NCI-H1092 (cell line): ENCODE measurements around the gene CDHR3.

Source experiments
- DNase-seq: peaks from one replicate; lab custom pipeline; 2025; lab: John Stamatoyannopoulos, UW

CDHR3 gene

DNA sequence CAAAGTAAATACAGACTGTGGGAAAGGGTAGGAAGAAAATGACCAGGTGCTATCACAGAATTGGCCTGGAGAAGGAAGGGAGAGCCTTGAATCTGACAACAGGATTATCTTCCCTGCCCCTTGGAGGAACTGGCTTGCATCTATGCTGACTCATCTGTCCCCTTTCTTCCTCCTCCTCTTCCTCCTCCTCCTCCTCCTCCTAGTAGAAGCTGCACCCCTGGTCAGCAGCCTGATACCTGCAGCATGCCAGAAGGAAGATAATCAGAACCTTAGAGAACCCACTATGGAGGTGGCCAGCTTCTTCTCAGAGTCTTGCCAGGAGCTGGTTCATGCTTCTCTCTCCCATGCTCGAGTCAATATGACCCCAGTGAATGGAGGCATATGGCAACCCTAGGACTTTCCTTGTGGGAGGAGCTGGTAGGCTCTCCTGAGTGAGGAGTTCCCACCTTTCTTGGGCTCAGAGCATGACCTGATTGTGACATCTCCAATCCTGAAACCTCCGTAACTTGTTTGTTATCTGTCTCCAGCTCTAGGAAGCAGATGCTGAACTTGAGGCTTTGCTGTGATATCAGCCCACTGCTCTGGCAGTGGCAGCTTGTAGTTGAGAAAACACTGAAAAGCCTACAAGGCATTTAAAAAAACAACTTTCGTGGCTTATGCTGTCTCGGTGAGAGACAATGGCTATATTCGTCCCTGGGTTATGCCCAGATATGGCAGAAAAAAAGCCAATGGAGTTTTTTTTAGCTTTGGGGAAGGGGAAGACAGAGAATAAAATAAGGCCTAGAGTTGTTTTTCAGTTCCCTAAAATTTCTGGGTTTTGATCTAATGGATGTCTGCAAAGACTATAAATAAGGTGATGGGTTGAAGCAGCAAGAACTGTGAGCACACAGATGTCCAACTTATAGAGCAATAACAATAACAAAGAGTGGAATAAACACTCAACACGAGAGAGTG, 60.6 kb downstream of the CDHR3 start:
- DNase-seq, result no peak

DNA sequence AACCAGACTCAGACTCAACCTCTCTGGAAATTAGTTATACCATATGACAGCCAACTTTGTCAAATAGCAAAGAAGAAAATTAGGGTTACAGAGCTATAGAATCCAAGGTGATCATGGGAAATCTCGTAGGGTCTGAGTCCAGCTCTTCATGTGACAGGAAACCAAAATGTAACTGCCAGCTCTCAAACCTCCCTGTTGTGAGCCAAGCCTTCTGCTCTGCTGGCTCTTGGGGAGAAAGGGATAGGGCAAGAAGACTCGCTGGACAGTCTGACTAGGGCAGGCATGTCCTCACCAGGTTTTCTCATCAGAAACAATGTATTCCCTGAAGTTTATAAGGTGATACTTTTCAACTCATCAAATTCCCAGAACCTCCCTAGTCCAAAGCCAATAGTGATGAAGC, 63.0 kb downstream of the CDHR3 start:
- DNase-seq, result no peak

DNA sequence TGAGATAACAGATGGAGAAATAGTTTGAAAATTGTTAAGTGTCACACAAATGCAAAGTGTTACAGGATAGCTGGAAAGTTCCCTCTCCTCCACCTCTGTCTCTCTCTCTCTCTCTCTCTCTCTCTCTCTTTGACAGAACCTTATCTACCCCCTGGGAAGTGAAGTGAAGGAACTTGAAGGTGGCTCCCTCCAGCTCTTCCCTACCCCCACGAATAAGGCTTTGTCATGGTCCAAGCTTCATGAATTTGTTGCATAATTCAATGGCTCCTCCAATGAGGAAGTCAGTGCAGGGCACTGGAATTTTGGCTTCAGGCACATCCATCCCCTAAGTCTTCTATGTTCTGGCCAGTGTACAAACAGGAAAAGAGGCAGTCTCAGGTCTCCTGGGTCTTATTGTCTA, 66.4 kb downstream of the CDHR3 start:
- DNase-seq, result no peak

DNA sequence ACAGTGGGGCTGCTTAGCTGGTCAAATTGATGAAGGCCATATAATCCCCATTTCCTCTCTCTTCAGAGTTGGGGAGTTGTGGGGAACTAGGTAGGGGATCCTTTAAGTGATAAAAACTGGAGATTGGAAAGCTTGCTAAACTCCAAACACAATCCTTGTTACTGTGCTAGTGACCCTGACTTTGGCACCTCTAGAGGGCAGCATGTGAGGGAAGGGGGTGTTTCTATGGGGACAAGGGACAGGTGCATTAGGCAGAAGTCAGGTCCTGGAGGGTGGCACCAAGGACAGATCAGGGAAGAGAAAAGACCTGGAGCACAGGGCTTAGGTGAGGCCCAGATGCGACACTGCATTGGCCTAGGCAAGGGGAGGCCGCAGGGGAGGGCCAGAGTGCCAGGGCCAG, 66.9 kb downstream of the CDHR3 start:
- DNase-seq, result no peak

- DNase-seq, result peak; percentile 78
Measured at GRCh38 chr7:106031300-106032035, 68.4 kb downstream of the CDHR3 start.

GRCh38 chr7:106032295-106032694, 69.2 kb downstream of the CDHR3 start:
- no peak for DNase-seq

GRCh38 chr7:106033735-106034134, 70.7 kb downstream of the CDHR3 start:
- DNase-seq, result no peak

DNA sequence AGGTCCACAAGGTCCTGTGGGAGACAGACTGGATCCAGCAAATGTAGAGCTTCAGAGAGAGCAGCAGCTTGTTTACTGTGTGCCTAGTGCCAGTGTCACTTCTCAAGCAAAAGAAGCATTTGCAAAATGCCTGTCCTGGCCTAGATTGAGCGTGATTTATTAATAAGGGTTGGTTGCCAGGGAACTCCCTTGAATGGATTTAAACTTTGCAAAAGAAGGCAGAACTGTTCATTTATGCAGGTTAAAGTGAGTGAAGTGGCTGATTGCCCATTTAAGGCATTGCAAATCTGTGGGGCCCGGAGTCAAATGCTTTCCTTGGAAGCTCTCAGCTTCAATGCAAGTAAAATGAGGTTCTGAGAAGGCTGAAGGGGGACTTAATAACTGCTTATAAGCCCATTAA, 71.3 kb downstream of the CDHR3 start:
- DNase-seq, result no peak

- no peak for DNase-seq
Measured at GRCh38 chr7:106035568-106035967, 72.5 kb downstream of the CDHR3 start.

DNA sequence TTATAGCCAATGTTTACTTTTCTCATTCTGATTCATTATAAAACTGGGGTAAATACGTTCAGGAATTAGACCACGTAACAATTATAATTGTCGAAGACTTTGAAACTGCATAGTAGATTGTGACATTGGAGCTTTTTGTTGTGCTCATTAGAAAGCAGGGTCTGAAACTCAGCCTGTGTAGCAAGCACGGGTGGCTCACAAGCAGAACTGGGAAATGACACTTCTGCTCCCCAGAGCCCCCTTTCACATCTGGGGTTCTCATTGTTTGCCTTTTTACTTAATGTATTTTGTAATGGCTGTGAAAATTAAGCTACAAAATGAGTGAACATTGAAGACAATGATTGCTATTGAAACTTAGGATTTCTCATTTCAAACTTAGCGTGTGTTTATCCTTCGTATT, 72.9 kb downstream of the CDHR3 start:
- no peak for DNase-seq

- no peak for DNase-seq
Measured at GRCh38 chr7:106037489-106038176, 74.6 kb downstream of the CDHR3 start.

- no peak for DNase-seq
Measured at GRCh38 chr7:106038289-106038688, 75.2 kb downstream of the CDHR3 start.

DNA sequence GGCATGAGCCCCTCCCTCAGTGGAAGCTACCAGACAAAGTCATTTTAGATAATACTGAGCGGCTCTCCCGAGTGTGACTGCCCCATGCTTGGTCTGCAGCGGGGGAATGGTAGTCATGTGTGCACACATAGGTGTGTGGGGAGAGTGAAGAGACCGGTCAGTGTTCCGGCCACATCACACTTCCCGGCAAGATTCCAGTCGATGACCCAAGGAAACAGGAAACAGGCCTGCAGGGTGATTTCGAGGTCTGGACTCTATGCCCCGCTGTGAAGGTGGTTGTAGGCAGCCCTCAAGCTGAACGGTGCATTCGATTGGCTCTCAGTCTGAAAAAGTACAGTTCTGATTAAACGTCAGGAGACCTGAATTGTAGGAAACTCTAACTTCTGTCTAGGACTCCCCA, 75.9 kb downstream of the CDHR3 start:
- no peak for DNase-seq

DNA sequence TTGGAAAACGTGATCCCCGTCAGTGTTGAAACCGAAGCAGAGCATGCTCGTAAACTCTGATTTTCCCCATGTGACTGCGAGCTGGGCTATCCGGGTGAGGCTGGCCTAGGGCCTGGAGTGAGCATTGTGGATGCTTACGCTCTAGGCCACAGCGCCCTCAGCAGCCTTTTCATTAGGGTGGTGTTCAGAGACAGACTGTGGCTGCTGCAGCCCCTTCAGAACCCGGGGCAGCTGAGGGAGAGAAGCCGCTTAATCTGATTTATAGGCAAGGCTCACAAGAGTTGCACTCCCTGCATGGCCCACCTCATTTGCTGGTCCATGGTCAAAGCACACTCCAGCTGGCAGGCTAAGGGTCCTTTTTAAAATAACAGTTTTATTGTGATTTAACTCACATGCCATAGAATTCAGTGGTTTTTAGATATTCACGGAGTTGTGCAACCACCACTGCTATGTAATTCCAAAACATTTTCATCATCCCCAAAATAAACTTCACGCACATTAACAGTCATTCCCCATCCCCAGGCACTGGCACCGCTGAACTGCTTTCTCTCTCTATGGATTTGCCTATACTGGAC, 76.5 kb downstream of the CDHR3 start:
- no peak for DNase-seq

GRCh38 chr7:106041140-106041717, 78.2 kb downstream of the CDHR3 start:
- peak; percentile 20 for DNase-seq

GRCh38 chr7:106042196-106042611, 79.1 kb downstream of the CDHR3 start:
- DNase-seq, result no peak

DNA sequence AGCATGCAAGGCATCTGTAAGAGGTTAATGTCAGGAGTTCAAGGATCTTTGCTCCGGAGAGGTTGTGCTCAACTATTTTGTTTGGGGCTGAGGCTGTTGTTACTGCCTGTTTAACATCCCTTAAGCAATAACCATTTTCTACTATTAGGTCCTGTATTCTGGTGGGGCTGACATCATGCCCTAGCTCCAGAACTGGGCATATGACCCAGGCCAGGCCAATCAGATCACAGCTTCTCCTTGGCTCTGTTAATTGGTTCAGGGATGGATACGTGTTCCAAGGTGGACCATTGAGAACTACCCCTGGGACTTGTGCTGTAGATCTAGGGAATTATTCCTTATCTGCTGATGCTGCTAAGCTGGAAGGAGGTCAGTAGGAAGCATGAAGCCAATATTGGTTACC, 82.1 kb downstream of the CDHR3 start:
- DNase-seq, result no peak

DNA sequence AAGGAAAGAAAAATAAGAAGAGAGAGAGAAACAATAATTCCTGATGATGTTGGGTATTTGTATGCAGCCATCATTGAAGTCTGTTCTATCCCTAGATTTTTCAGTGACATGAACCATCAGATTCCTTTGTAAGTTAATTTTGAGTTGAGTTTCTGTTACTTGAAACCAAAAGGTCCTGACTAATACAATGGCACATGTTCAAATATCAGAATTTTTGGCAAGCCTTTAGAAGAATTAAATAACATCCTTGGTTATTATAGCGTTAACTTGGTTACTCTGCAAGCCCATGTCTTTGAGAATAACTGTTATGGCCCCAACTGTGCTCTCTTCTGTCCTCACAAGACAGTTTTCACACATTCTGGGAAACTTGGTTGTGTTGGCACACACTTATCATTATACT, 82.5 kb downstream of the CDHR3 start:
- no peak for DNase-seq

DNA sequence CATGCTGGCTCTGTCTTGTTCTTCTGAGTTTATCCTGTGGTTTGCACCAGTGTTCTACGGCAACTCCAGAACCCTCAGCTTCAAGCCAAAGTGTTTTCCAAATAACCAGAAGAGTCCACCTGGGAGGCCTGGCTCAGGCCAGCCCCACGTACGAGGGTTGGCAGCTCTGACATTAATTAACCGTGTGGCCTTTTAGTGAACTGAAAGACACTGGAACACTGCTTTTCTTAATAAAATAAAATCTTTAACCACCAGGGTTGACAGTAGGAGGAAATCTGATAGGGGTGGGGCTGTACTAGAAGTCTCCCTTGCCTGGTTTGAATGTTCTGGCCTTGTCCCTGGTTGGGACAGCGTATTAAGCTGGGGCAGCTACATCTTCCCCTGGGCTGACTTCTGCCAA, 84.1 kb downstream of the CDHR3 start:
- no peak for DNase-seq

DNA sequence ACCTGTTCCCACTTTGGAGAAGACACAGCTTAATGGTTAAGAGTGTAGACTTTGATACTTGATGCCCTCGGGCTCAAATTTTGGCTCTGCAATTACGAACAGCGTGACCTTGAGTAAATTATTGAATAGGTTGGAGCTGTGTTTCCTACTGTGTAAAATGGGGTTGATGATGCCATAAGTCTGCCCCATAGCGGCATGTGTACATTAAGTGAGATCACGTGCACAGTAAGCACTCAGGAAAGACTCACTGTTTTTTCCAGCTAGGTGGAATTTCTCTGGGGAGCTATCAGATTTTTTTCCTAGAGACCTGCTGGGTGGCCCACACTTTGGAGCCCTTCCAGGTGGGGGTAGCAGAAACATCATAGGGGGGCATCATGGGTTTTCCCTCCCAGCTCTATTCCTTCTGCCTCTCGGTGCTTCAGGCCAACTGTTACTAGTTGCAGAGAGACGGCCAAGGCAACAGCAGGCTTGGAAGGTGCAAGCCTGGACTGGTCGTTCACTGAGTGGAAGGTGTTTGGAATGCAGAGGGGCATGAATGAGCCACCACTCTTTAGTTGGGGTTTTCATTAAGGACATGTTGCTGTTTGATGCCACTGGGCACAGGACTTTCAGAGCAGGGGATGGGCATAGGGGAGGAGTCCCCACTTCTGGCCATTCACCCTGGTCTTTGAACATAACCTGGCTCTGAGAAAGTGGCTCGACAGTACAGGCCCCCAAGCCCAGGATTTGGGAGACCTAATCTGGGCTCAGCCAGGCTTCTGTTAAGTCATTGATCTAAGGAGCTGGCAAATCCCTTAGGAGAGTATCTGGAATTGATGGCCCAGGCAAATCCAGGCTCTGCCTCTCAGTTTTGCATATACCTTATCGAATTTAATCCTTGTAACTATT, 85.0 kb downstream of the CDHR3 start:
- no peak for DNase-seq

- DNase-seq, result no peak
Measured at GRCh38 chr7:106048706-106049020, 85.6 kb downstream of the CDHR3 start.
